Stomach smooth muscle (tissue), 2 donors: ENCODE measurements around the gene TBC1D16.
A peak's percentile ranks its signal among the peaks of the same experiment; 100 is the strongest.

Experiments used
- H3K27ac ChIP-seq: one replicate; pipeline ENCODE4 v1.7.0; 2013; ENCODE audit warnings: mild to moderate bottlenecking, low read length, inconsistent platforms
- H3K27me3 ChIP-seq, 2 donors: one replicate each; pipeline ENCODE4 v1.7.0; 2013; ENCODE audit warnings: low read length in 2 of 2; ENCODE audit not compliant: insufficient read depth in 2 of 2, control insufficient read depth in 1 of 2
- H3K36me3 ChIP-seq, 2 donors: one replicate each; pipeline ENCODE4 v1.7.0; 2013; ENCODE audit warnings: low read length in 2 of 2; ENCODE audit not compliant: control insufficient read depth in 2 of 2, insufficient read depth in 2 of 2
- H3K4me1 ChIP-seq: one replicate; pipeline ENCODE4 v1.7.0; 2013; ENCODE audit warnings: low read length; ENCODE audit not compliant: control insufficient read depth, insufficient read depth
- H3K4me3 ChIP-seq, 2 donors: one replicate each; pipeline ENCODE4 v1.7.0; 2013; ENCODE audit warnings: low read length in 2 of 2
- H3K9ac ChIP-seq, 2 donors: one replicate each; pipeline ENCODE4 v1.7.0; 2013; ENCODE audit warnings: low read length in 2 of 2, mild to moderate bottlenecking in 1 of 2
- H3K9me3 ChIP-seq, 2 donors: one replicate each; pipeline ENCODE4 v1.7.0; 2013; ENCODE audit warnings: low read length in 2 of 2; ENCODE audit not compliant: control insufficient read depth in 2 of 2
- donor health status: healthy.
- donor health status: Pancreatic carcinoma.

TBC1D16 gene

DNA sequence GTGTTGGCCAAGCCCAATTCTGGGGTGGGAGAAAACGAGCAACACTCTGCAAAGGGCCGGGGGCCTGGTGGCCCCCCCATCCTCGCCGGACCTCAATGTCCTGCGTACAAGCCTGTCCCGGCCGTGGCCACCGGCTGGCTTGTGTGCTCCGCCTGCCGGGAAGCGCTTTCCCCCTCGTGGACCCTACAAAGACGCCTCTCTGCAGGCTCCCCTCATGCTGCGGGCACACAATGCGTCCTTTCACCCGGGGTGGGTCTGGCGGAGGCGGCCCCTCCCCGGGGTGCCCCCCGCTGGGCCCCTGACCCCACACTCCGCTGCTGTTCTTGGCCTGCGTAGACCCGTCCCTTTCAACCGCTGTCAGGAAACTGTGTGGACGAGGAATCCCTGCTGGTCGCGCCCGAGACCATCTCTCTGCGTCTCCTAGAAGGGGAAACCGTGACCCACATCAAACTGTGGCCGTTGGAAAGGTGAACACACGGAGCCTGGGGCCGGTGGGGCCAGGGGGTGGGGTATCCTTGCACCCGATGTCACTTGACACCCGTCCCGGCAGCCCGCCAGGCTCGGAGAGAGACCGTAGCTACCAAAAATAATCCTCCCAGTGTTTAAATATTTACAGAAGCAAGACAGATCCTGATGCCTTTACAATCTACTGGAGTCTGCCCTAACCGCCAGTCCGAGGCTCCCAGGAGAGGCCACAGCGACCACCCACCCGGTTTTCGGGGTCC lies 43.6 kb downstream of the TBC1D16 start:
- Histone ChIP-seq H3K9me3 (no peaks in the 10 kb centered on the region), H3K27me3 (no peaks in the 10 kb centered on the region), H3K36me3 (no peaks in the 10 kb centered on the region), H3K4me1 (peaks cover 39% of the 10 kb centered on the region), H3K4me3 (peak overlapping the region; percentile 69 to 70), H3K27ac (peak overlapping the region; percentile 46), H3K9ac (peak overlapping the region in 1 of 2 donors; percentile 48)

DNA sequence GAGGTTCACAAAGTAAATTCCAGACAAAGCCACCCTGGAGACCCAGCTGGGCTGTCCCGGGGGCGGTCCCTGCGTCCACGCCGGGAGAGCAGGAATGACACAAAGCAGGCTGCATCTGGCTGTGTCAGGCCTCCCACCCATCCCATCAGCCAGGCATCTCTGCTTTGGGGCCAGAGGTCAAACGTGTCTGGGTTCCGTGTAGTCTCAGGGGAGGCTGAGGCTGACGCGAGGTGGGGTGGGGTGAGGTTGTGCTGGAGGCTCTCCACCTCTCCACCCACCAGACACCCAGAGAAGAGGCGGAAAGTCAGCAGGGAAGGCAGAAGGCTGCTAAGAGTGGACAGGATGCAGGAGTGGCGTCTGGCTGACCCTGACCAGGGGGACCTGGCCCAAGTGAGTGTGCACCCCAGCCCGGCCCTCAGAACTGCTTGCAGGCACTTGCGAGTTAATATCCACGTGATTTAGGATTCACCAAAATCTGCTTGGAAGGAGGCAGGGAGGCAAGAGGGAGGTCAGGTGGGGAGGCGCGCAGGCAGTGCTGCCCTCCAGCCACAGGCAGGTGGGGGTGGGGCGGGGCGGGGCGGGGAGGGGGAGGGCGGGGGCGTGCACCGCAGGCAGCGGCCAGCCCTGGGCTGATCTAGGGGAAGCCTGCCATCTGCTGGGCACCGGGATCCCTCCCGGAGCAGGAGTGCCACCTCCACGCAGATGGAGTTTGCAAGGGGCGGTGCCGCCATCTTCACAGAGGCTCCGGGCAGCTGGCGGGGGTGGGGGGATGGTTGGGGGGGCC lies 44.3 kb downstream of the TBC1D16 start:
- Histone ChIP-seq H3K4me3 (peak overlapping the region; percentile 69 to 70), H3K27me3 (no peaks in the 10 kb centered on the region), H3K9ac (no peak overlapping the region), H3K36me3 (no peaks in the 10 kb centered on the region), H3K9me3 (no peaks in the 10 kb centered on the region), H3K27ac (no peak overlapping the region), H3K4me1 (peaks cover 39% of the 10 kb centered on the region)

DNA sequence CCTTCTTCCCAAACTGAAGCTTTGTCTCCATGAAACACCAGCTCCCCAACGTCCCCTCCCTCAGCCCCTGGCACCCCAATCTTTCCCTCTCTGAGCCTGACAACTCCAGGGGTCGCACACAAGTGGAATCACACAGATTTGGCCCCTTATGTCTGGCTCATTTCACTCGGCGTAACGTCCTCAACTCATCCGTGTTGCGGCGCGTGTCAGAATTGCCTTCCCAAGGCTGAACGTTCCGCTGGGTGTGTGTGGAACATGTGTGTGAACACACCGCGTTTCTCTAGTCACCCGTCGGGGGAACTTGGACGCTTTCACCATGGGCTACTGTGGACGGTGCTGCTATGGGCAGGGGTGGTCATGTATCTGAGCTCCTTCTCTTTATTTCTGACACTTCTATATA lies 45.0 kb downstream of the TBC1D16 start:
- H3K9ac ChIP-seq, result no peak overlapping the region
- no peaks in the 10 kb centered on the region for H3K9me3 ChIP-seq
- H3K4me3 ChIP-seq, result no peak overlapping the region
- no peaks in the 10 kb centered on the region for H3K36me3 ChIP-seq
- peaks cover 39% of the 10 kb centered on the region for H3K4me1 ChIP-seq
- no peaks in the 10 kb centered on the region for H3K27me3 ChIP-seq
- no peak overlapping the region for H3K27ac ChIP-seq

DNA sequence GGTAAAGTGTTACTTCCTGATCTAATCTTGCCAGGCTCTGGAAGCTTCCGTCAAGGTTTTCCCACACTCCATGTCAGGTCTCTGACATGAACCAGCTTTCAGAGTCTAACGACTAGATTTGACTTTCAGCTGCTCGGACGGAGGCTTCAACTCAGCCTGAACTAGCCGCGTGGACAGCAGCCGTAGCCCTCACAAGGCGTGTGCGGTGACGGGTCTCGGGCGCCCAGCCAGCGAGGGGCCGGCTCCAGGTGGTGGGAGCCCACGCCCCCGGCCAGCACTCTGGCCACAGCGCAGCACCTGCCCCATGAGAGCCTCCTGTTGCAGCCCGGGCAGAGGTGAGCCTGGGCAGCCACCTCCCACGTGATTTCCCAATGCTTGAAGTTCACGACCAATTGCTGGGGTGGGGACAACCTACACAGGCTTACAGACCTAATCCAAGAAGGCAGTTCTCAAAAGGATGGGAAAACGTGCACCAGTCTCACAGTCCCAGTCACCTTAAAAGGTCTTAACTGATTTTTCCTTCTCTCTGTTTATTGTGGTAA lies 45.5 kb downstream of the TBC1D16 start:
- no peaks in the 10 kb centered on the region for H3K9me3 ChIP-seq
- H3K4me1 ChIP-seq, result peaks cover 39% of the 10 kb centered on the region
- H3K4me3 ChIP-seq, result no peak overlapping the region
- no peaks in the 10 kb centered on the region for H3K36me3 ChIP-seq
- no peak overlapping the region for H3K27ac ChIP-seq
- no peak overlapping the region for H3K9ac ChIP-seq
- H3K27me3 ChIP-seq, result no peaks in the 10 kb centered on the region

DNA sequence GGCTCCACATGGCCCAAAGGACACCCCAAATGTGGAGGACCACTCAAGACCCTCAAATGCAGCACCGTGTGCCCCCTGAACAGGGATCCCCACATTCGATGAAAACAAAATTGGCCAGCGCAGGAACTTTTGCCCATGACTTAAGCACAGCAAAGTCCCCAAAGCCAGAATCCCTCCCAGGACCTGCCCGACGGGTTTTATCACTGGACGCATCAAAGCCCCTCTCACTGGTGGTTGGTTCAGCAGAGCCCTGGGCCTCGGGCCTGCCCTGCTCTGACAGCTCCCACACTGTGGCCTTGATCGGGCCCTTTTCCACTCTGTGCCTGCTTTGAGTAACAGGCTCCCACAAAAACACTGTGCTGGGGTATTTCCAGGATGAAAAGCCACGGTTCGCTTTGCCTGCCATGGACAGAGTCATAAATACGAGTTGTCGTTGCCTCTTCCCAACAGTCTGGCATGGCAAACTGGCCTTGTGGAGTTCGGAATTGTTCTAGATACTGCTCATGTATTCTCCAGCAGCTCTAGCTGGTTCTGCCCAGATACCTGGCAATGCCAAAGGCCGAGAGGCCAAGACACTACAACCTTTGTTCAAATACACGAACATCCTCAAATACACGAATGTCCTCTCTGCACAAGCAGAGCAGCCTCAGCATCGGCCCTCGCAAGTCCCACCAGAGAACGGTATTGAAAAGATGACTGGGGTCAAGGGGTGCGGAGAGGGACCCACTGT lies 46.4 kb downstream of the TBC1D16 start:
- H3K4me3 ChIP-seq, result no peak overlapping the region
- no peaks in the 10 kb centered on the region for H3K9me3 ChIP-seq
- no peaks in the 10 kb centered on the region for H3K27me3 ChIP-seq
- no peak overlapping the region for H3K9ac ChIP-seq
- H3K36me3 ChIP-seq, result no peaks in the 10 kb centered on the region
- H3K4me1 ChIP-seq, result peaks cover 39% of the 10 kb centered on the region
- H3K27ac ChIP-seq, result no peak overlapping the region

DNA sequence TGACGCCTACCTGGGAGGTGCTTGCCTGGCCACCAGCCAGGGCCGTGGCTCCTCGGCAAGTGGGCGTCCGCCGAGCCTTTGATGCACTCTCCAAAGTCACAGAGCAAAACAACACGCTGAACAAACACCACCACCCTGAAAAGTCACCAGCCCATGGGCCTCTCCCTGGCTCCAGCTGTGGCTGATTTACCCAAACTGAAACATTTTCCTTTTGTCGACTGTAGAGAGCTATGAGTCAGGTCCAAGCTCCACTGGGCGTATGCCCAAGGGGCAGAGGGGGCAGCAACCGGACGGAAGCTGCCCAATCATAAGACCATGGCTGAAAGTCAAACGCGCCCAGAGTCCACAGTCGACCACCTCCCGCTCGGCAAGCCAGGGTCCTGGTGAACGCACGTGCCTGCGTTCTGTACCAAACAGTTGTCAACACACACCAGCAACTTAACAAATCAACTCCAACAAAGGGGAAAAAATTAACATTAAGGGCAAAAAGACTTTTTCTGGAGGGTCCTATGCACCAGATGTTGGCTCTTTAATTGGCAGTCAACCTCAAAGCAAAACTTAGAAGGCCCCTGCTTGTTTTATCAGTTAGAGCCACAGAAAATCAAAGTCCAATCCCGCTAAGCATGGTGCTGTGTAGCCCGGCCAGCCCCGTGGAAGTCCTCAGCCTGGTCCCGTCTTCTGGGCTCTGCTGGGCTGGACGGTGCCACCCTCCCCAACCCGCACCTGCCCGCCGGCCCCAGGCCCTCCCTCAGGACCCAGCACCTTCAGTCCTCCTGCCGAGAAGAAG lies 47.3 kb downstream of the TBC1D16 start:
- Histone ChIP-seq H3K36me3 (no peaks in the 10 kb centered on the region), H3K4me1 (peaks cover 30% of the 10 kb centered on the region), H3K9me3 (no peaks in the 10 kb centered on the region), H3K27ac (no peak overlapping the region), H3K9ac (no peak overlapping the region), H3K27me3 (no peaks in the 10 kb centered on the region), H3K4me3 (no peak overlapping the region)

DNA sequence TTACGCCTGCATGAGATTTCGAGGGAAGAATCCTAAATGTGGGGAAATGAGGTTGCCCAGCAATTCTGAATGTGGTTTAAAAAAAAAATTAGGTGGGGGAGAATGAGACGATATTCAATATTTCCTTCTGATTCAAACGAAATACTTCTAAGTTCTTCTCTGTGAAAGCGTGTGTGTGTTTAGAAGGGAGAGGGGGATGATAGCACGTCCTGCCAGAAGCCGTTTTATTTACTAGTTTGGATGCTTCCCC lies 47.8 kb downstream of the TBC1D16 start:
- H3K27me3 ChIP-seq, result no peaks in the 10 kb centered on the region
- H3K27ac ChIP-seq, result no peak overlapping the region
- H3K4me3 ChIP-seq, result no peak overlapping the region
- H3K4me1 ChIP-seq, result peaks cover 25% of the 10 kb centered on the region
- H3K9ac ChIP-seq, result no peak overlapping the region
- no peaks in the 10 kb centered on the region for H3K9me3 ChIP-seq
- no peaks in the 10 kb centered on the region for H3K36me3 ChIP-seq

DNA sequence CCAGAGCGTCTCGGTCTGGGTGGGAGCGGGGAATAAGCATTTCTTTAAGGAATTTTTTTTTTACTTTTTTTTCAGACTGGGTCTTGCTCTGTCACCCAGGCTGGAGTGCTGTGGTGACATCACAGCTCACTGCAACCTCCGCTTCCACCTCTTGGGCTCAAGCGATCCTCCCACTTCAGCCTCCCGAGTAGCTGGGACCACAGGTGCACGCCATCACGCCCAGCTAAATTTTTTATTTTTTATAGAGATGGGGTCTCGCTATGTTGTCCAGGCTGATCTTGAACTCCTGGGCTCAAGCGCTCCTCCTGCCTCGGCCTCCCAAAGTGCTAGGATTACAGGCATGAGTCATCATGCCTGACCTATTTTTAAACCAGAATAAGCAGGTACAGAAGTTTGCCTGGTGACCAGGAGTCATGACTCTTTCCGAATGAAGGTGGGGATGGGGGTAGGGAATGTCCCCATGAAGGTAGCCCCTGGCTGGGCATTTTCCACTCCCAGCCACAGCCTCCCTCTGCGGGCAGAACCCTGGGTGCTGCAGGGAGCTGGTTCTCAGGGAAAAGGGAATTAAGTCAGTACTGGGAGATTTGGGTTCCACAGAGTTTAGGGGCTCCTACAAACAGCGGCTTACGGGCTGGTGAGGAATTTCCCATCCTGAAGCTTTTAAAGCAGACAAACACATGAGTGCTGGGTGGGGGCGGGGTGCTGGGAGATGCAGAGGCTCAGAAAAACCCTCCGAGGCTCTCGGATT lies 48.3 kb downstream of the TBC1D16 start:
- Histone ChIP-seq H3K9ac (no peak overlapping the region), H3K9me3 (no peaks in the 10 kb centered on the region), H3K36me3 (no peaks in the 10 kb centered on the region), H3K4me3 (no peak overlapping the region), H3K27me3 (no peaks in the 10 kb centered on the region), H3K4me1 (peaks cover 20% of the 10 kb centered on the region), H3K27ac (no peak overlapping the region)

DNA sequence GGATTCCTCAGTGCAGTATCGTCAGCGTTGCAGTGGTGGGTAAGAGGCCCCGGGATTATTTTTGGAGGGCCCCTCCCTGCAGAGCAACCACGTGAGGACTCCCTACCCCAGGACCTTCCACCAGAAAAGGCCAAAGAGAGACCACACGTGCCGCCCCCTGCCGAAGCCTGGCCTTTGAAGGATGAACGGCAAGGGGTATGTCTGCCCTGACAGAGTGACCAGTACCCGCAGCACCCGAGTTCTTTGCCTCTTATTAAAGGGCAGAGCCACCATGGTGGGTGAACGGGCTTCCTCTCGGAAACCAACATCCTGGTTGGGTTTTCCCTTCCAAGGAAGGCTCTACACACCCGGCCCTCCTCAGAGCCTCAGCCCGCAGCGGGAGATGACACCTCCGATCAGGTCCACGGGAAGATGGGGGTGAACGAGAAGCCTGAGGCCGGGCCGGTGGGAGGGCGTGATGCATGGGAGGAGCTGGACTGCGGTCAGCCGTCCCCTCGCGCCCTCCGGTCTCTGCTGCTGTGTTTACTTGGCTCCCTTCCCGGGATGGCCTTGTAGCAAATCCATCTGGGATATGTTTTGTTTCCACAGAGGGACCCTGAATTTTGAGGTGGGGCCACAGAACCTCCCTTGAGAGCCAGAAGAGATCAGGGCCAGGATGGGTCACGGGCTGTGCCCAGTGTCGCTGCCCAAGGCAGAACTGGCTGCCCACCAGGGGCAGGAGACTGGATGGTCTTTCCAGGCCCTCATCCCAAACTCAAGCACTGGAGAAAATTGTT lies 49.1 kb downstream of the TBC1D16 start:
- Histone ChIP-seq H3K36me3 (no peaks in the 10 kb centered on the region), H3K4me1 (peaks cover 17% of the 10 kb centered on the region), H3K27me3 (no peaks in the 10 kb centered on the region), H3K9me3 (no peaks in the 10 kb centered on the region), H3K9ac (no peak overlapping the region), H3K27ac (no peak overlapping the region), H3K4me3 (no peak overlapping the region)
